HG03108 (cell line): ENCODE measurements around the gene REC114.
"Not testable (repeated sequence)": the region's sequence is repeated elsewhere in the genome, so short reads cannot be mapped to it uniquely, and the experiment has no call there.

Experiments used
- ATAC-seq: cut with Tn5 transposase; IDR thresholded peaks from one replicate; pipeline ENCODE4 v1.9.1; 2021; ENCODE audit warnings: moderate library complexity; ENCODE audit not compliant: unreplicated experiment

REC114 gene

DNA sequence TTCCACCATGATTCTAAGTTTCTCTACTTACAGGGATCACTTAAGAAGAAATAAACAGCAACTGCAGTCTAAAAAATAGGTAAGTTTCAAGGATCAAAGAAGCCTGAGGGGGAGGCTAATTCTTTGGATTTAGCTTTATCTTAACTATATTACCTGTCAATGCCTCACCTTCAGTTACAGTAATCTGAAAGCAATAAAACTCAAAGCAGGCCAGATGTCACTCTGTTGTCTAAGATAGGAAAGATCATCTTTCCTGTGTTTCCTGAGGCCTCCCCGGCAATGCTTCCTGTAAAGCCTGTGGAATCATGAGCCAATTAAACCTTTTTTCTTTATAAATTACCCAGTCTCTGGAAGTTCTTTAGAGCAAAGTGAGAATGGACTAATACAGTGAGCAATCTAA is 130.1 kb downstream of the REC114 start:
- ATAC-seq: no peak

DNA sequence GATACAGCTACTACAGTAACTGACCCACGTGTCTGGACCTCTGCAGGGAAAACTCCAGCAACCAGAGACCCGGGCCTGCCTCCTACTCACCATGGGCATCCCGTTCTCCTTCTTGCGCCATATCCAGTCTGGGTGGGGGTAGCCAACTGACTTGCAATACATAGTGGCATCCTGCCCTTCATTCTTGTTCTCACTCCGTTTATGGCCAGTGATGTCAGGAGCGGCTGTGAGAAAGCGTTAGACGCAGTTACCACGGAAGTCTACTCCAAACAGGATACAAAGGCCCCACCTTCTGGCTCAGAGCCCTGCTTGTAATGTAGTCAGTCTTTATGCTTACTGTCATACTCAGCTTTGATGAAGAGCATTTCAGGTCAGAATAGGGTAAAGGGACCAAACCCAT is 130.6 kb downstream of the REC114 start:
- no peak for ATAC-seq

DNA sequence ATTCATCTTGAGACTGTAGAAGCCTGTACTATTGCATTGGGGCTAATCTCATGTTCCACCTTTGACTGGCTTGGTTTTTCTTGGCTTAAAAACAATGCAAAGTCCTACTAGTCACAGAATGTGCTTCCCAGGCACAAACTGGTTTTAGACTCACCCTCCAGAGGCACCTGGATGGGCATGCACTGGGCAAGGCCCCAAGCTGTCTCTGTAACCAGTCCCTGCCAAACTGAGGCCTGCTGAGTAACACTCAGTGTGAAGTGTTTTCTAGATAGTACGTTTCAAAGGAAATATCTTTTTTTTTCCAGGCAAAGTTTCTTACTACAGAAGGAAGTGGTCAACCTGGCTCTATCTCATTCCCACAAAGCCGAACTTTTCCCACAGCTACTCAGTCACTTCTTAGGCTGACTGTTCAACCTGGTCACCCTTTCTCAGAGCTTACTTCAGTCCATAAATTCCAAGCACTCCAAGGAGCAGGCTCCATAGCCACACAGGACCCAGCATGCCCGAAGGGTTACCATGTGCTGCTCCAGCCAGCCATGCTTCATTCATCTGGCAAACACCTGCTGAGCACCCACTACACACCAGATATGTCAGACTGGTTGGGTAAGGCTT is 132.8 kb downstream of the REC114 start:
- no peak for ATAC-seq

DNA sequence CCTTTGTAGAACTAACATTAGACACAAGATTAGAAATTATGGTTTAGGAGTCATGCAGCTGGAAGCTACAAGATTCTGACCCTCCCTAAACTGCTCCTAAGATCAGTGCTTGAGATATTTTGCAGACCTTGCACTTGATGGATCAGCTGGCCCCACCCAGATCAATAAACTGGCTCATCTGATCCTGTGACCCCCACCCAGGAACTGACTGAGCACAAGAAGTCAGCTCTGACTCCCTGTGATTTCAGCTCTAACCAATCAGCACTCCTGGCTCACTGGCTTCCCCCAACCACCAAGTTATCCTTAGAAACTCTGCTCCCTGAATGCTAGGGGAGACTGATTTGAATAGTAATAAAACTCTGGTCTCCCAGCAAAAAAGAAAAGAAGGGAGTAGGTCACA is 134.6 kb downstream of the REC114 start:
- not testable (repeated sequence) for ATAC-seq

DNA sequence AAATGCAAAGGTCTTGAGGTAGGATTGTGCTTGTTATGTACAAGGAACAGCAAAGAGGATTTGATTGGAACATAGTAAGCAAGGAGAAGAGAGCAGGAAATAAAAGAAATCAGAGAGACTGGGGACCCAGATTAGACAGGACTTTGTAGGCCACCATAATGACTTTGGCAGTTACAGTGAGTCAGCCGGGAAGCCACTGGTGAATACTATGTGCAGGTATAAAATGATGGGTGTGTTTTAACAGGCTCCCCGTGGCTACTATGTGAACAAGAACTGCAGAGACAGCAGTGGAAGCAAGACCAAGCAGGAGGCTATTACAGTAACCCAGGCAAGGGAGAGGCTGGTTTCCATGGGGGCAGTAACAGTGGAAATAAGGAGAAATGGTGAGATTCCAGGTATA is 135.1 kb downstream of the REC114 start:
- no peak for ATAC-seq

DNA sequence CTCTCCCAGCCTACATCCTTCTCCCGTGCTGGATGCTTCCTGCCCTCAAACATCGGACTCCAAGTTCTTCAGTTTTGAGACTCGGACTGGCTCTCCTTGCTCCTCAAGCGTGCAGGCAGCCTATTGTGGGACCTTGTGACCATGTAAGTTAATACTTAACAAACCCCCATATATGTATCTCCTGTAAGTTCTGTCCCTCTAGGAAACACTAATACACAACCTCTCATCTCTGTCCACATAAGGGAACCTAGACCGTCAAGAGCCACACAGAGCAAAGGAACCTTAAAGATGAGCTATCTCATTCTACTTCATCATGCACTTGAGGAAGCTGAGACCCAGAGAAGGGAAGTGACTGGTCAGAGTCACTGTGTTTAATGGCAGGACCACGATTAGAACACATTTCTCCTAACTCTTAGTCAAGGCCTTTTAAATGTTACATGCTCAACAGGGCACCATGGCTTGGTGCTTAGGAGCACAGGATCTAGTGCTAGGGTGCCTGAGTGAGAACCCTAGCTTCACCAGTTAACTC is 140.0 kb downstream of the REC114 start:
- no peak for ATAC-seq

DNA sequence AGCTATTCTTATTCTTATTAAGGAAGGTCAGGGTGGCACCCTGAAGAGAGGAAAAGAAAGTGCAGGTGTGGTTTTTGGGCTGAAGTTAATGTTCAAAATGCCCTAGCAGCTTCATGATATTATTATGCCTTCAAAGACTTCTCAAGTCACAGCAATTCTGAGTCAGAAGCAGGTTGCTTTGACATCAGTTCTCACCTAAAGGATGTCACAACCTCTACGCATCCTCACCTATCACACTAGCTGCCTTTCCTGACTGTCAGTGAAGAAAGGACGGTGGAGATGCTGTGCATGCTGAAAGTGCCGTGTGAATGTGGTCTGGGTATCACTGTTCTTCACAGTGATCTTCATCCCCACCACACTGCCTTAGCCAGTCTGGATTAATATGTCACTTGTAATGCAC is 140.6 kb downstream of the REC114 start:
- ATAC-seq: no peak

DNA sequence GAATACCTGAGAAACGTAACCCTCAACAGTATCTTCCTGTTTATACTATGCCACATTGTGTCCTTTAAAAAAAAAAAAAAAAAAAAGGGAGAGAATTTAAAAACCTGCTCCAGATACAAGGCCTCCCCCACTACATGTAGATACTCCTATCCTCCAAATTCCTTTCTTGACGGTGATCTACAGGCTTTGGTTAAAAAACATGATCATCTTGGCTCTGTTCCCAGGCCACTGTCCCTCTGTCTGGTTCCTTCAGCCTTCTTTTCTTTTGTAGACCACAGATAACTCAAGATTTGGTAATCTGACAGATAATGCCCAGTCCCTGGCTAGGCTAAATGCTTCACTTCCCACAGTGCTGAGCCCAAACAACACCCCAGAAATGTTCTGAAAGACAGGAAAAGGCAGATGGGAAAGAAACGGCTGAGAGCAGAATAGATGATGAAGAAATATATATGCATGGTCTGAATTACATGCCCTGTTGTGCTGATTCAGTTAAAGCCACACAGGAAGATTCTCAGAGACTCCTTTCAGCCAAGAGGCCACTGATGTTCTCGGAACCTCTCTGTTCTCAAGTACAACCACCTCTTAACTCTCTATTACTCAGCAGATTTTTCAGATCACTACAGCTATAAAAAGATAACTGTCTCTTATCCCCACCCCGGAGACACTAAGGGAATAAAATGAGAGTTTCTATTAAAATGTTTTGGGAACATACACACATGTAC is 141.9 kb downstream of the REC114 start:
- no peak for ATAC-seq

DNA sequence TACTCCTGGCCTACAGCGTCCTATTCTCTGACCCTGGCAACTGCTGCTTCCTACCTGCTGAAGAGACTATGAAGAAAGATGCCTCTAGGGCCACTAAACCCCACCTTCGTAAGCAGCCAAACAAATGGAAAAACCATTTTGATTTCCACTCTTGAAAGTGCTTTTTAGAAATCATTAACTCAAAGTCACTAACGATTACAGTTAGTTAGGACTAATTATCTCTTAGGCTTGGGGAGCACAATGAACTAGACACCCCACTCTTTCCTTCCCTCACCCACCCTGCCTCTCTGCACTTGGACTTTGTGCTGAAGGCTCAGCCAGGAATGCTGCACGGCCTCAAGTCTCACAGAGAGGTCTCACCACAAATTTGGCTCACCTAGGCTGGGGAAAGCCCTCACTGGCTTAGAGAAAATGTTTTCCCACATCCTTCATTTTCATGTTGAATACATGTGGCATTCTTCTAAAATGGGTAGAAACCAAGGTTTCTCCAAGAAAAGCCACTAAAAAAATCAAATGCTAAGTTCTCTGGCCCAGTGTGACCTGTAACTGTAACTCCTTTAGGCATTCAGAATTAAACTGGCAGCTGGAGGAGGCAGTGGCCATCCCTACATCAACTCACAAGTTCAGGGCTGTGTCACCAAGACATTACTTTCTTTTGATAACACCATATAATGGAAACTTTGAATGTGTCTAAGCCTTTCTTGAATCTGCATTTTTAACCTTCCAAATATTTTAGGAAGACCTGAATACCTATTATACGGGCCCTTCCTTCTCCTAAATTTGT is 143.1 kb downstream of the REC114 start:
- ATAC-seq: no peak

DNA sequence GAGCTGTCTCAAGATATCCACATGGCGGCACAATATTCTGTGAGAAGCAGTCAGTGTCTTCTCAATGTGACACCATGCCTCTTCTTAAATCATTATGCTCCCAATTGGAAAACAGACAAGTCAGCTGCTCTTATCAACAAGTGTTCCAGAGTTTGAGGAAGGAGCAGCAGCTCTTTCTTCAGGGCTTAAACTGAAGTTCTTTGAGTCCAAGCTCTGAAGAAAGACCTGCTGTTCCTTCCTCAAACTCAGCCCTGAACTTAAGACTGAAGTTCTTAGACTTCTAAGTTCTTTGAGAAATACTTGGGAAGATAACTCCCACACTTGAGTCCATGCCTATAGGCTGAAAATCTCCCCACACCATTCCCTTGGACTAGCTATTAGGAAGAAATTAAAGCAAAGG is 146.8 kb downstream of the REC114 start:
- no peak for ATAC-seq

DNA sequence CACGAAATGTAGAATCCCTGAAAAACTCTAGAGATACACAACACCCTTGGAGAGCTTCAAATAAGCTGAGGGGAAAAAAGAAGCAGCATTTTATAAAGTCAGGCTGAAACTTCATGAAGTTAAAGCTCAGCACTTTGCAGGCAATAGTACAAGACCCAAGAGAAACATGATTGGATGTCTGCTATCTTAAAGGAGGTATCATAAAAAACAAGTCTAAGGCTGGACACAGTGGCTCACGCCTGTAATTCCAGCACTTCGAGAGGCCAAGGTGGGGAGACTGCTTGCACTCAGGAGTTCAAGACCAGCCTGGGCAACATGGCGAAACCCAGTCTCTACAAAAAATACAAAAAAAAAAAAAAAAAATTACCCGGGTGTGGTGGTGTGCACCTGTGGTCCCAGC is 147.3 kb downstream of the REC114 start:
- ATAC-seq: no peak

DNA sequence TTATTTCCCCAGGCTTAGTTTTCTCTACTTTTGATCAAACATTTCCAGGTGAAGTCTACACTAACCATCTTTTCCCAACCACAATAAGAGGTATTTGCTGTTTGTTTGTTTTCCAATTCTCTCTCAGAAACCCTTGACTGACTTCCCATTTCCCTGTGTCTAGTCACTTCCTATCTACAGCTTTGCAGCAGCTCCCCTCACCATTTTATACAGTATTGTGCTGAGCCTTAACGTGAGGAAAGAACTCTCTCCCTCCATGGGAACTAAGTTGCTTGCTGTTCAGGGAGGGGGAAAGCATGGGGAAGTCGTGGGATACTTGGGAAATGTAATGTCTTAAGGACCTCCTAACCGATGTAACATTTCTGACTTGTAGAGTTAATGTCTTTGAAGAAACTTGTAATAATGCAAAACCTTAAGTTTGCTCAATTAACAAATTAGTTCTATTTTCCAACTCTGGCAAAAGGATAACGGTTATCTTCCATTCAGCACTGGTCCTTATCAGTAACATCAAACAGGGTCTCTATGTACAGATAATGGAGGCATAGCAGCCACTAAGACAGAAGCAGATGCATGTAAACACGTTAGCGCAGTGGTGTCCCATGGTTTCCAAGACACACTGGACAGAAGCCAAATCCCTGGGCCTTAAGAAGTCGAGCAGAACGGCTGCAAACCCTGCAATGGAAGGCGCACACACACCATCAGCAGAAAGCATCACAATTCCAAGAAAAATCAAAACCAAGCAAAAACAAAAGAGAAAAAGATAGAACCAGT is 150.5 kb downstream of the REC114 start:
- ATAC-seq: no peak

DNA sequence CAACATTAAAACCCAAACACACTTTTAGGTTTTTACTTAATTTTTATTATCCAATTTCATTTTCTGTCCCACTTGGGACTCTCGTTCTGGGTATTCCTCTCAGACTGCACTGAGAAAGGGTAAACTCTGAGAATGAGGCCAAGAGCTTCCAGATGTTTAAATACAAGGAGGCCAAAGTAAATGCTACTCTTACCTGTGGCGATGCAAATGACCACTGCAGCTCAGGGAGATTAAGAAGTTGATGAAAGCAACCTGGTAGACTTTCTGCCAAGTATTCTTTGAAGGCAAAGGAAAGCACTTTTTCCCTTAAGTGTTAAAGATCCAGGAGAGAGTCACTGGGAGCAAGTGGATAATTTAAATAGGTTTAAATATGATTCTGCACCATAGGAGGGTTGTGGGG is 151.1 kb downstream of the REC114 start:
- no peak for ATAC-seq

DNA sequence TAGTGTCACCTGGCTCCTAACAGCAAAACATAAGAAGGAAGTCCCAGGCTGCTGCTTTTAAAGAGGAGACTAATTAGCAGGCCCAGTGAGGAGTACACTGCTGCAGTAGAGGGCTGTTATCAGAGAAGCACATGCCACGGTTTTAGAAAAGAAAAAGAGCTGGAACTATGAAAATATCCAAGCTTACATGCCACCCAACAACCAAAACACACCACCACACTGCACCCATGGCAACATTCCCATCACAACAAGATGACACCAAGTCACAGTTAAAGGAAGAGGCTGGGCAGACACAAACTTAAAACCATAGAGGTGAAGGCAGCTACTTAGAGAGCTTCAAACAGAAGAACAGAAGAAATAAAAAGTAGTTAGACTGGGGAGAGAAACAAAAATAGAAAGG is 153.2 kb downstream of the REC114 start:
- no peak for ATAC-seq

DNA sequence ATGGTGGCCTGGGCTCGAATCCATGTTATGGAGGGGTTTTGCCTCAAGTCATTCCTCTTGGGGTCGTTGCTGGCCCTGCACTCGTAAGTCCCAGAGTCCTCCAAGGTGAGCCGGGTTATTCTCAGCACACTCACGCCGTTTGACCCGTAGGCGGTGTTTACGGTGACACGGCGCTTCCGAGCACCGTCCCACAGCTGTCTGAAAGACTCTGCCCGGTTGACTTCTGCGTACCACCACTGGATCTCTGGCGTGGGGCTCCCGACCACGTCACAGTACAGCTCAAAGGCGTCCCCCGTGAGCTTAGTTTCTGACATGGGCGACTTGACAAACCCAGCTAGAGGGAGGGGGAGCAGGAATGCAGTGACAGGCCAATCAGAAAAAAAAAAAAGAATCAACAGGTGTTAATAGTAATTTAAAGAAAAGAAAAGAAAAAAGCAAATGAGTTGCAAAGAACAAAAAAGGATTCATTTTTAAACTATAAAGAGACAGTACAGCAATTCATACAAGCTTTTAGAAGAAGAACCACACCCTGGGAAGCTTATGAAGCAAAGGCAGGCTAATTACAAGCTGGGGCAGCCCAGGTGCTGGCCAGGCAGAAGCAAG is 154.2 kb downstream of the REC114 start:
- ATAC-seq: no peak

DNA sequence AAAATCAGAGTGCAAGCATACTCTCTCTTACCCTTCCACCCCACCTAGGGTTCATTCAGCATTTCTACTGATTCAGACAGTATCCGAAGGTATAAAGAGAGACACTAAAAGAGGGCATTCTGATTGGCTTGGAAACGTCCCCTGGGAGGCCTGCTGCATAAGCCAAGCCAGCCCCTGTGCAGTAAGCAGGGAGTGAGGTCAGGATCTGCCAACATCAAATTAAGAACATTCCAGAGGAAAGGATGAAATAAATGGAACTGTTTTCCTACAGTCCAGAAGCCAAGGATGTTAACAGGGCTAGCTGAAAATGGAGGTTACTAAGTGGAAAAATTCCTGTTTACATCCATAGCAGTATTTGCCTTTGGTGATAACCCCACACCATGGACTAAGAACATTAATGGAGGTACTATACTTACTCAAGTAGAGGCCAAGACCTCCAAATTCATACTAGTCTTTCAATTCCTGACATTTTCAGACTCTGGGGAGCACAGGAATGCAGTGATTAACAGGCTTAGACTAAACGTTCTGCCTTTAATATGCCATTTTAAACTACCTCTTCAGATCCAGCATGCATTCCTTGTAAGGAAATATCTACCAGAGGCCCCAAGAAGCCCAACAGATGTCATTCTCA is 155.7 kb downstream of the REC114 start:
- ATAC-seq: no peak

DNA sequence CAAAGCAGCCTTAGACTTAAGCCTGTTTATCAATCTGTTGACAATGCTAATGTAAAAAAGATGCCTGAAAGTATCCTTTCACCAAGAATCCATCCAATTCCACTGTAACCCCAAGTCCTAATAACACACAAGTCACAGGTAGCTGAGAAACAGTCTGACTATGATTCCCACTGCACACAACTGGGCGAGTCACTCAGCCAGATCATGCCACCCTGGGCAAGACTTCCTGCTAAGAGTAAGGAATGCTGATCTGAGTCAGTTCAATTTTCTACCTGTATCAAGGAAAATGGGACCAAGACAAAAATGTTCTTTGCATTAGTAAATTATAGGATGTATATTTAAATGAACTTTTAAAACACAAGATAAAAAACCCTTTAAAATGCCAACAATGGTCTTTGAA is 157.0 kb downstream of the REC114 start:
- no peak for ATAC-seq

DNA sequence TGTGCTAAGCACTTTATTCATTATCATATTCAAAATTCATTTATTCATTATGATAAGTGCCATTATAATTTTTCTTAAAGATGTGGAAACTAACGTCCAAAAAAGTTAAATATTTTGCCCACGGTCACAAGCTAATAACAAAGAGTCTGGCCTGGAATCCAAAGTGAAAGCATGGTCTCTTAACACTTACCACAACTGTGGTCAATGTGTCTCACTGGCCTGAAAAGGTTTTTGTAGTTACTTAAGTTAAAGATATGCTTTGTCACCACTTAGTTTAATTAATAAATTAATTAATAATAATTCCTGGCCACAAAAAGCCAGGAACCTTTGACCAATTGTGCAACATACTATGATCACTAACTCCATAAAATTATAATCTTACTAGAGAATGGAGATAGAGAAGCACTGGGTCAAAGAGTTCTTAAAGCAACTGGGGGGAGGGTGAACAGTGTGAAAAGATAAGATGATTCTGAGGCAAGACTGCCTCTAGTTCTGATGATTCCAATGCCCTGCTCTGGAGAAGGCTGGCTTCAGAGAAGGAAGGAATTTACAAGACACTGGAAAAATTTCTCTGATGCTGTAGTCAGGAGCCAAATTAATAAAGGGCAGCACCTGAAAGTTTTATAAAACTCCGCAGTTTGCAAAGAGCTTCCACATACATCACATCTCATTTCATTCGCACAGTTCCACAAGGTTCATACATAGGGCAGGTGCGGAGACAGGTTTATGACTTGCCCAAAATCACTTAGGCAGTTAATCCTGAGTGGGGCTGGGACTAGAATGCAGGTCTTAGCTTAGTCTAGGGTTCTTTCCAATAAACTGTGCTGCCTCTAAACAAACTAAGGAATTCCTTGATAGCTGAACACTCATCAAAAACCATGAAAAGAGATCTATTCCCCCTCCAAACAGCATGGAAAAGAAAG is 157.7 kb downstream of the REC114 start:
- ATAC-seq: no peak
